NT2/D1 (cell line): ENCODE measurements around the gene OSBPL2.

Experiments used
- SUZ12 ChIP-seq: IDR thresholded peaks from 2 replicates; pipeline ENCODE4 v1.6.1; 2011; ENCODE audit not compliant: insufficient read length, insufficient read depth; ENCODE audit errors: extremely low read depth
- YY1 ChIP-seq: IDR thresholded peaks from 2 replicates; pipeline ENCODE4 v1.6.1; 2011; ENCODE audit not compliant: insufficient read length, insufficient read depth
- ZNF274 ChIP-seq: IDR thresholded peaks from 2 replicates; pipeline ENCODE4 v1.6.1; 2011; ENCODE audit warnings: mild to moderate bottlenecking, low read depth, low read length

- no peak for TF ChIP-seq YY1
- TF ChIP-seq ZNF274 = no peak
- TF ChIP-seq SUZ12 = no peak
Measured at GRCh38 chr20:62212299-62212698, 26.0 kb upstream of the OSBPL2 start.
